Fibroblast of lung (primary cell): ENCODE results near the gene LMNTD2. TPM values are rescaled to one million over a fixed set of nuclear protein-coding genes. Genes with fewer than 3 reads are reported as not detected.
A peak's percentile ranks its signal among the peaks of the same experiment; 100 is the strongest.

Experiments used
- DNase-seq, 2 donors: peaks; one replicate each; pipeline versions ENCODE4 v3.0.0 to v3.0.0-alpha.2; 2010; ENCODE audit warnings: low read depth in 2 of 2
- H2AFZ ChIP-seq: 2 replicates; pipeline ENCODE4 v1.5.1; 2012; ENCODE audit warnings: low read length, control low read depth, inconsistent platforms
- H3K27ac ChIP-seq: 2 replicates; pipeline ENCODE4 v1.5.1; 2011; ENCODE audit warnings: low read length, control low read depth; ENCODE audit not compliant: insufficient read depth
- H3K27me3 ChIP-seq: 2 replicates; pipeline ENCODE4 v1.5.1; 2011; ENCODE audit warnings: mild to moderate bottlenecking, low read length; ENCODE audit not compliant: control insufficient read depth, insufficient read depth
- H3K36me3 ChIP-seq: 2 replicates; pipeline ENCODE4 v1.5.1; 2011; ENCODE audit warnings: low read length; ENCODE audit not compliant: control insufficient read depth, insufficient read depth
- H3K4me1 ChIP-seq: 2 replicates; pipeline ENCODE4 v1.5.1; 2011; ENCODE audit warnings: low read length; ENCODE audit not compliant: control insufficient read depth, insufficient read depth; ENCODE audit errors: extremely low read depth
- H3K4me2 ChIP-seq: 2 replicates; pipeline ENCODE4 v1.5.1; 2011; ENCODE audit warnings: low read length, control low read depth; ENCODE audit not compliant: insufficient read depth; ENCODE audit errors: extremely low read depth
- H3K4me3 ChIP-seq, 4 experiments: fragments of 200-600 bp in 1 of 4; sonication (generic) in 1 of 4; replicated peaks in 1 of 4; 2 replicates each; pipeline ENCODE4 v1.5.1; 2011 to 2016; ENCODE audit warnings: low read length in 4 of 4, low read depth in 3 of 4, mild to moderate bottlenecking in 3 of 4, control low read depth in 2 of 4, inconsistent platforms in 1 of 4, mixed read lengths in 1 of 4; ENCODE audit not compliant: insufficient read depth in 1 of 4; ENCODE audit errors: control extremely low read depth in 1 of 4
- H3K79me2 ChIP-seq: 2 replicates; pipeline ENCODE4 v1.5.1; 2012; ENCODE audit warnings: mild to moderate bottlenecking, low read length, inconsistent platforms; ENCODE audit not compliant: control insufficient read depth, insufficient read depth
- H3K9ac ChIP-seq: 2 replicates; pipeline ENCODE4 v1.5.1; 2011; ENCODE audit warnings: mild to moderate bottlenecking, low read length, control low read depth; ENCODE audit not compliant: insufficient read depth
- H3K9me3 ChIP-seq: 2 replicates; pipeline ENCODE4 v1.5.1; 2012; ENCODE audit warnings: low read depth, low read length; ENCODE audit not compliant: control insufficient read depth, insufficient read depth
- H4K20me1 ChIP-seq: 2 replicates; pipeline ENCODE4 v1.5.1; 2011; ENCODE audit warnings: low read length; ENCODE audit not compliant: control insufficient read depth, insufficient read depth; ENCODE audit errors: extremely low read depth
- EZH2 ChIP-seq: IDR thresholded peaks from 2 replicates; pipeline ENCODE4 v1.5.1; 2012; ENCODE audit warnings: low read length, control low read depth, mild to moderate bottlenecking; ENCODE audit errors: missing control alignments
- polyA plus RNA-seq, 2 donors: library from polyadenylated mRNA; depleted of rRNA in 1 of 2; stranded (reverse) in 1 of 2; unstranded in 1 of 2; fragments of >200 nt; gene quantifications; 2 replicates each; pipeline ENCODE4 v1.2.1, GENCODE V29; 2011 to 2012; ENCODE audit warnings: missing spikeins in 1 of 2
- total RNA-seq: library from RNA; depleted of rRNA; stranded (reverse); fragments of >200 nt; gene quantifications from 2 replicates; pipeline ENCODE4 v1.2.1, GENCODE V29; 2014
- TF ChIP-seq, protein P1 (sequence below), 2 donors: IDR thresholded peaks in 1 of 2; conservative IDR thresholded peaks in 1 of 2; 1 replicate in 1 of 2; 2 replicates in 1 of 2; pipeline ENCODE4 v1.5.1; 2011 to 2012; ENCODE audit warnings: low read length in 2 of 2, control low read depth in 1 of 2, inconsistent platforms in 1 of 2, low read depth in 1 of 2, mild to moderate bottlenecking in 1 of 2

Gene LMNTD2
- total and polyA plus RNA-seq, 2 donors (not counting 1 experiment from before 2014, with no cell fraction given) = 0.08 to 0.17 TPM

DNA sequence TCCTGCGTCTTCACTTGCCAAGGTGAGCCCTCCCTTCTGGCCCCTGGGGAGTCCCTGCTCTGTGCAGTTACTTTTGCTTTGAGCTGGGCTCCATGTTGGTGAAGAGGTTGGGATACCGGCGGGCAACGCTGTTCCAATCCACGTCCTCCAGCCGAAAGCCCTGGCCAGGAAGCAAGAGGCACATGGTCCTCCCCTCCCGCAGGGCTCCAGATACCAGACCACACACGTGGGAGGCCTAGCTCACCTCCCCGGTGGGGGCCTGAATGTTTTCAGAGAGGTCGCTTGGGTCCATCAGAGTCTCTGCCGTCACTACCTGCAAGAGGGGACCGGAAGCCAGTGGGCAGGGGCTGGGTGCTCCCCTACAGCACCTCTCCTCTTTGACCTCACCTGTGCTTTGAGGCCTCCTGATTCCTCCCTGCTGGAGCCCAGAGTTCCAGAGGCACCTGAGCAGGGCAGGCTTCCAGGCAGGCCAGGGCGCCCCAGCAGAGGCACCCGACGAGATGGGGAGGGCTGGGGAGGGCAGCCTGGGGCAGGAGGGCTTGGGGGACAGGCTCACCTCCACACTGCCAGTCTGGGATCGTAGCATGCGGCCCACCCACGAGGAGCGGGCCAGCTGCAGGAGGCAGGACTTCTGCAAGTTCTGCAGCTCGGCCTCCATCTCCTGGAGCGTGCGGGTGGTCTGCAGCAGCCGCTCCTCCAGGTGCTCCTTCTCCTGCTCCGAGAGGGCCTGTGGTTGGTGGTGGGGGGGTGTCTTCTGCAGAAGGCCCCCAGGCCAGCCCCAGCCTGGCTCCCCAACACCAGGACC lies 3.0 kb downstream of the LMNTD2 start:
- DNase-seq = no peak
- H3K4me3 ChIP-seq = no peak overlapping the region

DNA sequence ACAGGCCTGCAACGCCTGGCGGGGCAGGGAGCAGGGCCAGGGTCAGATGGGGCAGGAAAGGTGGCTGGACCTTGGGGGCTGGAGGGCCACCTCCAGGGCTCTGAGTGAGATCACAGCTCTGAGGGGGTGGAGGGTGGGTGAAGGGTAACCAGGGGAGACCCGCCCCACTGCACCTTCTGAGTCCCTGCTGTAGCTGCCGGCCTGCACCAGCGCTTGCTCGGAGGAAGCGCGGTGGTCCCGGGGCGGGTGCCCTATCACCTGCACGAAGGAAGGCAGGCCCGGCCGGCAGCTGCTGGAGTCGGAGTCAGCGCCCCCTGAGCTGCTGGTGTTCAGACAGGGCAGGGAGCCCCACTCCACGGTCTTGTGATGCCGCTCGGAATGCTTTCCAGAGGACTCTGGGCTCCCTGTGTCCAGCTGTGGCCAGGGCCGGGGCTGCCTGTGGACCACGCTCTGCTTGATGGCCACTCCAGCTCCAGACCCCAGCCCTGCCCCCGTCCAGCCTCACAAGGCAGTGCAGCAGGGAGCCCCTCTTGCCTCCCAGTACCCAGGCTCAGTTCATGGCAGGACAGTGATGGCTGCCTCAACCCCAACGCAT lies 3.8 kb downstream of the LMNTD2 start:
- Histone ChIP-seq H3K9me3 (no peaks in the 10 kb centered on the region), H3K4me3 (no peak overlapping the region), H3K9ac (no peak overlapping the region), H3K27me3 (peaks cover 33% of the 10 kb centered on the region), H3K27ac (no peak overlapping the region), H3K4me2 (no peak overlapping the region), H2AFZ (no peak overlapping the region), H3K79me2 (no peaks in the 10 kb centered on the region), H4K20me1 (no peaks in the 10 kb centered on the region), H3K4me1 (peaks cover 4% of the 10 kb centered on the region), H3K36me3 (no peaks in the 10 kb centered on the region)
- no peak for DNase-seq
- TF ChIP-seq, protein P1, sequence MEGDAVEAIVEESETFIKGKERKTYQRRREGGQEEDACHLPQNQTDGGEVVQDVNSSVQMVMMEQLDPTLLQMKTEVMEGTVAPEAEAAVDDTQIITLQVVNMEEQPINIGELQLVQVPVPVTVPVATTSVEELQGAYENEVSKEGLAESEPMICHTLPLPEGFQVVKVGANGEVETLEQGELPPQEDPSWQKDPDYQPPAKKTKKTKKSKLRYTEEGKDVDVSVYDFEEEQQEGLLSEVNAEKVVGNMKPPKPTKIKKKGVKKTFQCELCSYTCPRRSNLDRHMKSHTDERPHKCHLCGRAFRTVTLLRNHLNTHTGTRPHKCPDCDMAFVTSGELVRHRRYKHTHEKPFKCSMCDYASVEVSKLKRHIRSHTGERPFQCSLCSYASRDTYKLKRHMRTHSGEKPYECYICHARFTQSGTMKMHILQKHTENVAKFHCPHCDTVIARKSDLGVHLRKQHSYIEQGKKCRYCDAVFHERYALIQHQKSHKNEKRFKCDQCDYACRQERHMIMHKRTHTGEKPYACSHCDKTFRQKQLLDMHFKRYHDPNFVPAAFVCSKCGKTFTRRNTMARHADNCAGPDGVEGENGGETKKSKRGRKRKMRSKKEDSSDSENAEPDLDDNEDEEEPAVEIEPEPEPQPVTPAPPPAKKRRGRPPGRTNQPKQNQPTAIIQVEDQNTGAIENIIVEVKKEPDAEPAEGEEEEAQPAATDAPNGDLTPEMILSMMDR (conservative IDR thresholded peaks at IDR 0.05 in 1 of 2, IDR thresholded peaks at IDR 0.05 in 1 of 2; ENCODE audit: low read depth in 1 of 2, low read length in 2 of 2) = no peak
- peak; percentile 5 for TF ChIP-seq EZH2

More for the DNA sequence above, 3.0 kb downstream of the LMNTD2 start:
- Histone ChIP-seq H3K79me2 (no peaks in the 10 kb centered on the region), H3K9me3 (no peaks in the 10 kb centered on the region), H2AFZ (no peak overlapping the region), H4K20me1 (no peaks in the 10 kb centered on the region), H3K4me1 (peaks cover 4% of the 10 kb centered on the region), H3K4me2 (no peak overlapping the region), H3K27me3 (peaks cover 33% of the 10 kb centered on the region), H3K27ac (no peak overlapping the region), H3K36me3 (no peaks in the 10 kb centered on the region), H3K9ac (no peak overlapping the region)
- TF ChIP-seq EZH2 = no peak
- TF ChIP-seq, protein P1 (conservative IDR thresholded peaks at IDR 0.05 in 1 of 2, IDR thresholded peaks at IDR 0.05 in 1 of 2; ENCODE audit: low read depth in 1 of 2, low read length in 2 of 2) = no peak

DNA sequence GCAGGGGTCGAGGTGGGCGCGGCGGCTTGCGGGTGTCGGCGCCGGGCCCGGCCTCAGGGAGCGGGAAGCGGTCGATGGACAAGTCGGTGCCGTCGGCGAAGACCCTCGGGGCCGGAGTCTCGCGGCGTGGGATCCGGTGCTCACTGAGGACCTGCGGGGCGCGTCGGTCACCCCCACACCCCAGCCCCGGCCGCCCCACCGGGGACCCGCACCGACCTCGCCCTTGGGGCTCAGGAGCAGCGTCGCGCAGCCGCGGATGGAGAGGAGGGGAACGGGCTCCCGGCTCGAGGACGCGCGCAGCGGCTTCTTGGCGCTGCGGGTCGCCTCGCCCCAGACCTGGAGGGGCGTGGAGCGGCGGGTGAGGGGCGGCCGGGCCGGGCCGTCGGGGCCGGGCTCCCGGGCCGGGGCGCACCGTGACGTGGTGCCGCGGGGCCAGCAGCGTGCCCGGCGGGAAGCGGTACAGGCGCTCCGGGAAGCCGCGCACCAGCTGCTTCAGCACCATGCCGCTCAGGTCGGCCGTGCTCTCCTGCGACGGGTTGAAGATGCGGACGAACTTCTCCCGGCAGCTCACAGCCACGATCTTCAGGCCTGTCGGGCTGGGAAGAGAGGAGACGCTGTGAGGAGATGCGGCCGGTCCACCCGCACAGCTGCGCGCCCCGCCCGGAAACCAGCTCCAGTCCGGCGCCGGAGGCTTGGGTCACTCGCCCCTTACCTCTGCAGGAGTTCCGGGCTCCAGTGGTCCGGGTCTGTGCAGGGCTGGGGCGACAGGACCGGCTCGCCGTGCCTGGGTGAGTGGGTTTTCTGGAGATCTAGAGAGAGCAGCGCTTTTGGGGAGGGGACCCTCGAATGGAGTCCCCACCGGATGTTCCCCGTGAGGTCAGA lies 4.5 kb downstream of the LMNTD2 start:
- no peak overlapping the region for H3K4me2 ChIP-seq
- TF ChIP-seq EZH2 = peak; percentile 94
- TF ChIP-seq, protein P1 (conservative IDR thresholded peaks at IDR 0.05 in 1 of 2, IDR thresholded peaks at IDR 0.05 in 1 of 2; ENCODE audit: low read depth in 1 of 2, low read length in 2 of 2) = no peak
- H4K20me1 ChIP-seq = no peaks in the 10 kb centered on the region
- no peak for DNase-seq
- no peak overlapping the region for H3K4me3 ChIP-seq
- peaks cover 4% of the 10 kb centered on the region for H3K4me1 ChIP-seq
- H3K27me3 ChIP-seq = peaks cover 33% of the 10 kb centered on the region
- H3K79me2 ChIP-seq = no peaks in the 10 kb centered on the region
- no peaks in the 10 kb centered on the region for H3K36me3 ChIP-seq
- H3K9me3 ChIP-seq = no peaks in the 10 kb centered on the region
- H3K9ac ChIP-seq = no peak overlapping the region
- H2AFZ ChIP-seq = no peak overlapping the region
- no peak overlapping the region for H3K27ac ChIP-seq
